Urinary bladder (tissue), 4 donors: ENCODE measurements around the gene SLC35D2. TPM values are rescaled to one million over a fixed set of nuclear protein-coding genes. Genes with fewer than 3 reads are reported as not detected.
"Not testable (repeated sequence)": the region's sequence is repeated elsewhere in the genome, so short reads cannot be mapped to it uniquely, and the experiment has no call there.

Experiments used
- DNase-seq: peaks from one replicate; pipeline ENCODE4 v3.0.0-alpha.2; 2015; ENCODE audit errors: extremely low spot score
- H3K27ac ChIP-seq: one replicate; pipeline ENCODE4 v1.5.1; 2013; ENCODE audit warnings: low read depth, mild to moderate bottlenecking, moderate library complexity
- H3K36me3 ChIP-seq: one replicate; pipeline ENCODE4 v1.6.1; 2013; ENCODE audit warnings: mild to moderate bottlenecking, moderate library complexity; ENCODE audit not compliant: insufficient read depth
- H3K4me1 ChIP-seq: one replicate; pipeline ENCODE4 v1.6.1; 2013; ENCODE audit warnings: mild to moderate bottlenecking, moderate library complexity; ENCODE audit not compliant: insufficient read depth
- H3K4me3 ChIP-seq: one replicate; pipeline ENCODE4 v1.5.1; 2013; ENCODE audit warnings: low read depth, low read length
- WGBS: extraction: QIAGEN DNeasy Blood & Tissue Kit; methylation state at CpG from one replicate; pipeline ENCODE4 v1.1.7; 2013; 5-methylcytosine and 5-hydroxymethylcytosine counted together
- polyA plus RNA-seq: library from polyadenylated mRNA; stranded (reverse); fragments of 200-250 nt; gene quantifications from one replicate; pipeline ENCODE4 v1.2.3, GENCODE V29; 2013
- total RNA-seq: library from RNA; depleted of rRNA; stranded (reverse); fragments of >200 nt; gene quantifications from one replicate; pipeline ENCODE4 v1.2.3, GENCODE V29; 2014
- donor health status: healthy with polysubstance abuse.
- donor health status: healthy.

SLC35D2 gene
- total and polyA plus RNA-seq, 2 donors, result 19.8 to 22.6 TPM

GRCh38 chr9:96360976-96361375 is 22.5 kb downstream of the SLC35D2 start:
- peaks cover 5% of the 10 kb centered on the region for H3K36me3 ChIP-seq

GRCh38 chr9:96360523-96360922 is 23.0 kb downstream of the SLC35D2 start:
- H3K27ac ChIP-seq, H3K4me1 ChIP-seq, H3K36me3 ChIP-seq, H3K4me3 ChIP-seq, DNase-seq: not testable (repeated sequence)
- WGBS, result 99% methylated on average over 6 of the region's 6 CpGs

More at GRCh38 chr9:96360976-96361375, 22.5 kb downstream of the SLC35D2 start:
- H3K4me3 ChIP-seq, result no peak overlapping the region
- H3K4me1 ChIP-seq, result no peaks in the 10 kb centered on the region
- no peak for DNase-seq
- WGBS, result 90% methylated on average over 2 of the region's 2 CpGs
- no peak overlapping the region for H3K27ac ChIP-seq

DNA sequence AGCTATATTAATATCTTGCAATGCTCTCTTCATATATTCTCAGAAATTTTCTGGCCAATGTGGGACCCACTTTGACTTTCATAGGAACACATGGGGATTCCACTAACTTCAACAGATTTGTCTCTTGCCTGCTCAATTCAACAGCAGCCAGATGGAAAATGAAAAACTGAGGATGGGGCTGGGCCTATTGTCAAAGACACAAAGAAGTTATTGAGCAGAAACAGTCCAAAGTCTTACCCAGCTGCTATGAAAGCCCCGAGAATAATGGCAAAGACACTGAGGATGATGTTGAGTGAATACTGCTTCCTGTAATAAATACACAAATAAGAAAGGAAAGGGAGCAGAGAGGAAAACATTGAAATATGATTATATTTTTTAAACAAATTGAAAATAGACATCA is 32.6 kb downstream of the SLC35D2 start:
- Histone ChIP-seq H3K4me3 (no peak overlapping the region), H3K27ac (no peak overlapping the region), H3K4me1 (no peaks in the 10 kb centered on the region), H3K36me3 (peaks cover 3% of the 10 kb centered on the region)
- no peak for DNase-seq
- 82% methylated on average over 1 of the region's 1 CpG for WGBS

- no peak for DNase-seq
- Histone ChIP-seq H3K4me3 (no peak overlapping the region), H3K27ac (no peak overlapping the region), H3K4me1 (no peaks in the 10 kb centered on the region), H3K36me3 (peaks cover 2% of the 10 kb centered on the region)
- 99% methylated on average over 5 of the region's 5 CpGs for WGBS
These were observed 35.2 kb downstream of the SLC35D2 start for GRCh38 chr9:96348261-96348660.

DNA sequence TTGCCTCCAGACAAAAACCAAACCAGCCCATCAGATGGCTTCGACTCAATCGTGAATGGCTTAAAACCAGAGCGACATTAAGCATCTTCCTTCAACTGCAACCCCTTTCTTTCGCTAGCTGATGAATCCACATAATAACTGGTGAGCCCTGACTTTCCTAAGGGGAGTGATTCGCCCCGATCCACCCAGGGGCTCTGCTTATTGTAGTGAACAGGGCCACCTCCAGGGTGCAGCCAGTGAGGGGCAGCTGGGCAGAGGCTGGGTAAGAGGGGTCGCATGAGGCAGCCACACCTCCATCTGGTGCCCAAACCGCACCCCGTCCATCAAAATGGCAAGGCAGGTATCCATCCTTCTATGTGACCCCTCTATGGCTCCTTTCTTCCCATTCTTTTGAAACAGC is 38.0 kb downstream of the SLC35D2 start:
- DNase-seq, result no peak
- H3K4me1 ChIP-seq, result no peaks in the 10 kb centered on the region
- no peak overlapping the region for H3K4me3 ChIP-seq
- 91% methylated on average over 9 of the region's 9 CpGs for WGBS
- no peak overlapping the region for H3K27ac ChIP-seq
- peaks cover 2% of the 10 kb centered on the region for H3K36me3 ChIP-seq

- peaks cover 2% of the 10 kb centered on the region for H3K36me3 ChIP-seq
- H3K4me3 ChIP-seq, result no peak overlapping the region
- peaks cover 2% of the 10 kb centered on the region for H3K4me1 ChIP-seq
- peak; percentile 39 for DNase-seq
- no peak overlapping the region for H3K27ac ChIP-seq
- WGBS, result 41% methylated on average over 6 of the region's 6 CpGs
These were observed 38.9 kb downstream of the SLC35D2 start for GRCh38 chr9:96344458-96345180.

DNA sequence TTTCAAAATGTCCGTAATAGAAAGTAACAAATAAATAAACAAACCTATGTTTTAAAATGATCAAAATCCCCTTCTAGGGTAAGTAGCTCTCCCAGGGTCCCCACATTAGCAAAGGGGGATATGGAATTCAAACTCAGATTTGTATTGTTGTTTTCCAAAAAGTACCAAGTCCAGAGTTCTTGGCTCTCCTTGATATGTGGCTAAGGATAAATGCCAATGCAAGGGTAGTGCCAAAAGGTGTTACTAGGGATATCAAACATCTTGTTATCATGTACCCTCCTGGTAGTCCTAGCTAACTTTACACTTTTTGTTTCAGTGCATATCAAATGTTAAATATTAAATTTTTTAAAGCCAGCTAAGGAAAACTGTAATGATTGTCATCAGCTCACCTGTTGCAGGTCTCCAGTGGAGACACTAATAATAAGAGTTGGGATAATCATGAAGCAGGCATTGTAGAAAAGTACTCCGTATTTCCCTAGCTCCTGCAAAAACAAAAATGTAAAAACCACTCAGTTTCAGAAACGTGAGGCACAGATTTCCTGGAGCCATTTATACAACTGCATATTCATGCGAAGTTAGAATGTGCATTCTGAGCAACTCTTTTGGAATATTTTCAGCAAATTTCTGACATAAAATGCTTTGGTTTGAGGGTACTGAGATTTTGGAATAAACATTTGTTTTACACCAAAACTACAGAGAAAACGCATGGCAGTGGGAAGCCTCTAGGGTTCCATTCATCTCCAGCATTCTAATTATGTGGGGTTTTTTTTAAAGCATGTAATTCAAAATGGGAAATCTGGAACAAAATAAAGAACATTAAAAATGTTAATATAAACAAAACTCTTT is 39.8 kb downstream of the SLC35D2 start:
- Histone ChIP-seq H3K27ac (no peak overlapping the region), H3K4me3 (no peak overlapping the region), H3K4me1 (peaks cover 2% of the 10 kb centered on the region), H3K36me3 (peaks cover 2% of the 10 kb centered on the region)
- no peak for DNase-seq
- WGBS, result 54% methylated on average over 5 of the region's 5 CpGs

- Histone ChIP-seq H3K4me3 (no peak overlapping the region), H3K36me3 (peaks cover 2% of the 10 kb centered on the region), H3K4me1 (peaks cover 2% of the 10 kb centered on the region), H3K27ac (no peak overlapping the region)
- 70% methylated on average over 20 of the region's 20 CpGs for WGBS
- DNase-seq, result no peak
These were observed 40.8 kb downstream of the SLC35D2 start for GRCh38 chr9:96342571-96343245.

DNA sequence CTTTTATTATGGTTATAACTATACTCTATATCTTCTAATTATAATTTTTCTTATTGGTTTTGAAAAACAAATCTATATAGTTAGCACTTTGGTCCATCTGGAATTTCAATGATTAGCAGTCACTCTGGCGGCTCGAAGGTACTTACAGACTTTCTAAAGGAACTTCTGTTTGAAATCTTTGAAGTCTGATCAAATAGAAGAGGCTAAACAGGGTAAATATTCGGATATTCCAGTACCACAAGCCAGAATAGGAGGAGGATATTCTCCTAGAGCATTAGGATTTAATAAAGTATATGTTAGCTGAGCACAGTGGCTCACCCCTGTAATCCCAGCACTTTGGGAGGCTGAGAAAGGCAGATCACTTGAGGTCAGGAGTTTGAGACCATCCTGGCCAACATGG is 42.8 kb downstream of the SLC35D2 start:
- Histone ChIP-seq H3K4me3 (no peak overlapping the region), H3K4me1 (peaks cover 2% of the 10 kb centered on the region), H3K27ac (no peak overlapping the region), H3K36me3 (no peaks in the 10 kb centered on the region)
- no peak for DNase-seq
- WGBS, result 98% methylated on average over 3 of the region's 3 CpGs

GRCh38 chr9:96338299-96338698 is 45.2 kb downstream of the SLC35D2 start:
- peaks cover 2% of the 10 kb centered on the region for H3K4me1 ChIP-seq
- 94% methylated on average over 3 of the region's 3 CpGs for WGBS
- H3K27ac ChIP-seq, result no peak overlapping the region
- DNase-seq, result no peak
- no peaks in the 10 kb centered on the region for H3K36me3 ChIP-seq
- no peak overlapping the region for H3K4me3 ChIP-seq

DNA sequence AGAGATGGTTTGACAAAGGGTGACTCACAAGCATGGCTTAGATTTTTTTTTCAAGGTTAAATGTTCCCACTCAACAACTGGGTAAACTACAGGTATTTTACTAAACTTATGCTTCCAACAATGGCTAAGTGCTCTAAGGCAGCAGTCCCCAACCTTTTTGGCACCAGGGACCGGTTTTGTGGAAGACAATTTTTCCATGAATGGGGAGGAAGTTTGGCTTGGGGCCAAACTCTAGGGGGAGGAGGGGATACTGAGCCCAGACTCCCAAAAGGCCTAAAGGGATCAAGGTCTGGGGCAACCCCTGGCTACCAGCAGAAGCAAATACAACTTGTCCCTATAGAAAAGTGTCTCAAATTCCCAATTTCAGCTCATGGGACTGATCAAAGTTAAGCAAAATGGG is 49.6 kb downstream of the SLC35D2 start:
- Histone ChIP-seq H3K27ac (no peak overlapping the region), H3K4me3 (no peak overlapping the region), H3K36me3 (no peaks in the 10 kb centered on the region), H3K4me1 (no peaks in the 10 kb centered on the region)
- DNase-seq, result no peak
- 57% methylated on average over 1 of the region's 1 CpG for WGBS

DNA sequence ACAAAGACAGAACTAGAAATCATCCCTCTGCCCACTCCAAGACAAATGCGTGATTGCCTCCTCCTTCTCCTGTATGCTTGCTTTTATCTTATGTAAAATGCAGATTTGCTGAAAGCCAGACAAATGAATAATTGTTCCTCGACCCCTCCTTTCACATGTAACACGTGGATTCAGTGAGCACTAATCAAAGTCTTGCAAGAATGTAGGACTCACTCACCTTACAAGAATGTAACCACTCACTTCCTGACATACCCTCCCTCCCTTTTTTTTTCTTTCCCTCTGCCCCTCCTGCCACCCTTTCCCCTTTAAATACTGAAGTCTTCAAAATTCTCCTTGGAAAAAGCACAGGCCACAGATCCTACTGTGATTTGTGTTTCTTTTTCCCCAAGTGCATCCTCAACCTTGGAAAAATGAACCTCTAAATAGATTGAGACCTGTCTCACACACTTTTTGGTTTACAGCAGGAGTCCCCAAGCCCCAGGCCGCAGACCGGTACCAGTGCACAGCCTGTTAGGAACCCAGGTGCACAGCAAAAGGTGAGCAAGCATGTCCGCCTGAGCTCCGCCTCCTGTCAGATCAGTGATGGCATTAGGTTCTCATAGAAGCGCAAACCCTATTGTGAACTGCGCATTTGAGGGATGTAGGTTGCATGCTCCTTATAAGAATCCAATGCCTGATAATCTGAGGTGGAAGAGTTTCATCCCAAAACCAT is 52.1 kb downstream of the SLC35D2 start:
- no peaks in the 10 kb centered on the region for H3K36me3 ChIP-seq
- H3K4me1 ChIP-seq, result no peaks in the 10 kb centered on the region
- DNase-seq, result no peak
- no peak overlapping the region for H3K4me3 ChIP-seq
- WGBS, result 83% methylated on average over 9 of the region's 9 CpGs
- H3K27ac ChIP-seq, result no peak overlapping the region

GRCh38 chr9:96327694-96328352 is 55.7 kb downstream of the SLC35D2 start:
- Histone ChIP-seq H3K4me3 (no peak overlapping the region), H3K27ac (no peak overlapping the region), H3K4me1 (no peaks in the 10 kb centered on the region), H3K36me3 (no peaks in the 10 kb centered on the region)
- DNase-seq, result no peak
- WGBS, result 50% methylated on average over 1 of the region's 1 CpG
